Vagina (tissue), 2 donors: ENCODE results near the gene MTM1. TPM values are rescaled to one million over a fixed set of nuclear protein-coding genes. Genes with fewer than 3 reads are reported as not detected.

Experiments
- DNase-seq, 2 donors: peaks; one replicate each; pipeline ENCODE4 v3.0.0-alpha.2; 2017; ENCODE audit errors: extremely low spot score in 2 of 2
- H3K27ac ChIP-seq: fragments of 200-600 bp; sonication (generic); one replicate; pipeline ENCODE4 v1.5.1; 2019
- H3K27me3 ChIP-seq: fragments of 200-600 bp; sonication (generic); one replicate; pipeline ENCODE4 v1.5.1; 2019
- H3K36me3 ChIP-seq, 2 donors: fragments of 200-600 bp; sonication (generic); one replicate each; pipeline ENCODE4 v1.5.1; 2017 to 2019
- H3K4me1 ChIP-seq: fragments of 200-600 bp; sonication (generic); one replicate; pipeline ENCODE4 v1.5.1; 2019
- H3K4me3 ChIP-seq, 2 donors: fragments of 200-600 bp; sonication (generic); 1 replicate in 1 of 2; 2 replicates in 1 of 2; pipeline ENCODE4 v1.5.1; 2016 to 2019
- H3K9me3 ChIP-seq: fragments of 200-600 bp; sonication (generic); one replicate; pipeline ENCODE4 v1.5.1; 2019
- POLR2A ChIP-seq, 2 donors: fragments of 450-650 bp; IDR thresholded peaks; one replicate each; pipeline ENCODE4 v1.6.1; 2017; ENCODE audit warnings: antibody characterized with exemption in 2 of 2, mild to moderate bottlenecking in 2 of 2, moderate library complexity in 2 of 2
- POLR2AphosphoS5 ChIP-seq, 2 donors: sonication (generic); formaldehyde crosslinking; IDR thresholded peaks; one replicate each; pipeline ENCODE4 v1.9.0; 2017; ENCODE audit warnings: antibody characterized with exemption in 2 of 2, mild to moderate bottlenecking in 2 of 2, low read depth in 1 of 2; ENCODE audit not compliant: insufficient read depth in 1 of 2
- intact Hi-C: fragments of 100-400 bp; cut with DNase I; formaldehyde crosslinking; loops from one replicate; pipeline ENCODE4 v1.15.1; 2023
- total RNA-seq: library from RNA; depleted of rRNA; stranded (reverse); fragments of >200 nt; gene quantifications from one replicate; pipeline ENCODE4 v1.2.3, GENCODE V29; 2016
- TF ChIP-seq, protein P1 (sequence below), 3 experiments: fragments of 450-650 bp in 2 of 3; fragments of 200-600 bp in 1 of 3; sonication (generic) in 1 of 3; IDR thresholded peaks; one replicate each; pipeline ENCODE4 v1.5.1; 2017 to 2019; ENCODE audit warnings: antibody characterized with exemption in 3 of 3, mild to moderate bottlenecking in 2 of 3, moderate library complexity in 2 of 3

The MTM1 gene
- 13.3 TPM for total RNA-seq

DNA sequence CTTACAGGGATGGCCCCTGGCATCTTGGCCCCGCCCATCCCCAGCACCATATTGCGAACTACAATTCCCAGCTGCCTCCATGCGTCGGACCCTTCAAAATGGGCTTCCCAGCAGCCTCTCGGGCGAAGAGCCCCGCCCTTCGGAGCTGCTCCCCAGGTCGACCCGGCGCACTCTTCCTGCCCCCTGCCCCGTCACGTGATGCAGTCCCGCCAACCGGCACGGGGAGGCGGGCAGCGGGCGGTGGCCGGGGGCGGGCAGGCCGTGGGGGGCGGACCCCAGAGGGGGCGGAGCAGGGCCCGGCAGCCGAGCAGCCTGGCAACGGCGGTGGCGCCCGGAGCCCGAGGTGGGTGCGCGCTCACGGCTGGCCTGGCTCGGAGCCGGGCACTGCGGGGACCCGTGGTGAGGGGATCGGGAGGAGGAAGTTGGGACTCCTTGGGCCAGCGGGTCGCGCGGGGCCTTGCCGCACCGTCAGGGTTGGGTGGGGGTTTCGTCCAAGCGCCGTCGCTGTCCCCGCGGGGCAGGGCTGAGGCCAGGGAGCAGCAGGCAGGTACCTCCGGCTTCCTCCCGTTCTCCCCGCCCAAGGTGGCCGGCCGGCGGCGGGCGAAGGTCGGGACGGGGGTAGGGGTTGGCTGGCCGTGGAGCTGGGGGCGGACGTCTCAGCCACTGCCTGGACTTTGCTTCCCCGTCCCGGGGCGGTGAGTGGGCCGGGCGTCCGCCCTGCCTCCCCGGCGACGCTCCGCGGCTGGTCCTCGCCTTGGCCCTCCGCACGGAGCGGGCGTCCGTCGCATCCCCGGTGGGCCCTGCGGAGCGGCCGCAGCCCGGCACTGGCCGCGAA is at the start of gene MTM1:
TSS of gene MTM1 (plus strand) at position 302 of the 835 bp plus-strand sequence. CDS start 23,994 bp downstream, outside the sequence.
- H3K36me3 ChIP-seq = no peaks in the 10 kb centered on the region
- TF ChIP-seq POLR2A (IDR thresholded peaks at IDR 0.05) = peak in 1 of 2 donors; percentile 24
- TF ChIP-seq, protein P1, sequence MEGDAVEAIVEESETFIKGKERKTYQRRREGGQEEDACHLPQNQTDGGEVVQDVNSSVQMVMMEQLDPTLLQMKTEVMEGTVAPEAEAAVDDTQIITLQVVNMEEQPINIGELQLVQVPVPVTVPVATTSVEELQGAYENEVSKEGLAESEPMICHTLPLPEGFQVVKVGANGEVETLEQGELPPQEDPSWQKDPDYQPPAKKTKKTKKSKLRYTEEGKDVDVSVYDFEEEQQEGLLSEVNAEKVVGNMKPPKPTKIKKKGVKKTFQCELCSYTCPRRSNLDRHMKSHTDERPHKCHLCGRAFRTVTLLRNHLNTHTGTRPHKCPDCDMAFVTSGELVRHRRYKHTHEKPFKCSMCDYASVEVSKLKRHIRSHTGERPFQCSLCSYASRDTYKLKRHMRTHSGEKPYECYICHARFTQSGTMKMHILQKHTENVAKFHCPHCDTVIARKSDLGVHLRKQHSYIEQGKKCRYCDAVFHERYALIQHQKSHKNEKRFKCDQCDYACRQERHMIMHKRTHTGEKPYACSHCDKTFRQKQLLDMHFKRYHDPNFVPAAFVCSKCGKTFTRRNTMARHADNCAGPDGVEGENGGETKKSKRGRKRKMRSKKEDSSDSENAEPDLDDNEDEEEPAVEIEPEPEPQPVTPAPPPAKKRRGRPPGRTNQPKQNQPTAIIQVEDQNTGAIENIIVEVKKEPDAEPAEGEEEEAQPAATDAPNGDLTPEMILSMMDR (IDR thresholded peaks at IDR 0.05) = no peak
- peak; percentile 19 to 63 for TF ChIP-seq POLR2AphosphoS5 (IDR thresholded peaks at IDR 0.05; ENCODE audit: insufficient read depth in 1 of 2, low read depth in 1 of 2)
- peak in 1 of 2 donors; percentile 94 for DNase-seq
- peak within 1 kb of the TSS; percentile 76 for H3K27ac ChIP-seq
- no peaks in the 10 kb centered on the region for H3K9me3 ChIP-seq
- H3K4me3 ChIP-seq = peak within 1 kb of the TSS; percentile 68 to 76
- no peaks in the 10 kb centered on the region for H3K27me3 ChIP-seq
- intact Hi-C loops = no loop called here
- H3K4me1 ChIP-seq = peaks cover 29% of the 10 kb centered on the region

DNA sequence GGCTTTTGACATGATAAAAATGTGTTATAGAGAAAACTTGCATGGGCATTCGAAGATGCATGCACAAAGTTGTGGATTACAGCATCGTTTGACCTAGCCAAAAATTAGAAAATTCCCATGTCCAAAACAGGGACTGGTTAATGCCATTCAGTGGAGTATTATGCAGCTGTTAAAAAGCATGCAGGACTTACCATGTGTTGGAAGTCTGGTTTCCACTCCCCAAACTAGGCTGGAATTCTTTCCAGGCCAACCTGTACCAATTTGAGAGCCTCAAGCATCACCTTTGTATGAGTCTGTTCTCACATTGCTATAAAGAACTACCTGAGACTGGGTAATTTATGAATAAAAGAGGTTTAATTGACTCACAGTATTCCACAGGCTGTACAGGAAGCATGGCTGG is 45.9 kb upstream of the MTM1 start:
- no peak overlapping the region for H3K27ac ChIP-seq
- H3K4me3 ChIP-seq = no peak overlapping the region
- TF ChIP-seq, protein P1 (IDR thresholded peaks at IDR 0.05) = no peak
- TF ChIP-seq POLR2A (IDR thresholded peaks at IDR 0.05) (no peak), POLR2AphosphoS5 (IDR thresholded peaks at IDR 0.05; ENCODE audit: insufficient read depth in 1 of 2, low read depth in 1 of 2) (no peak)
- H3K4me1 ChIP-seq = no peaks in the 10 kb centered on the region
- no peak for DNase-seq
- H3K27me3 ChIP-seq = no peaks in the 10 kb centered on the region
- H3K36me3 ChIP-seq = no peaks in the 10 kb centered on the region
- intact Hi-C loops = no loop called here
- no peaks in the 10 kb centered on the region for H3K9me3 ChIP-seq

DNA sequence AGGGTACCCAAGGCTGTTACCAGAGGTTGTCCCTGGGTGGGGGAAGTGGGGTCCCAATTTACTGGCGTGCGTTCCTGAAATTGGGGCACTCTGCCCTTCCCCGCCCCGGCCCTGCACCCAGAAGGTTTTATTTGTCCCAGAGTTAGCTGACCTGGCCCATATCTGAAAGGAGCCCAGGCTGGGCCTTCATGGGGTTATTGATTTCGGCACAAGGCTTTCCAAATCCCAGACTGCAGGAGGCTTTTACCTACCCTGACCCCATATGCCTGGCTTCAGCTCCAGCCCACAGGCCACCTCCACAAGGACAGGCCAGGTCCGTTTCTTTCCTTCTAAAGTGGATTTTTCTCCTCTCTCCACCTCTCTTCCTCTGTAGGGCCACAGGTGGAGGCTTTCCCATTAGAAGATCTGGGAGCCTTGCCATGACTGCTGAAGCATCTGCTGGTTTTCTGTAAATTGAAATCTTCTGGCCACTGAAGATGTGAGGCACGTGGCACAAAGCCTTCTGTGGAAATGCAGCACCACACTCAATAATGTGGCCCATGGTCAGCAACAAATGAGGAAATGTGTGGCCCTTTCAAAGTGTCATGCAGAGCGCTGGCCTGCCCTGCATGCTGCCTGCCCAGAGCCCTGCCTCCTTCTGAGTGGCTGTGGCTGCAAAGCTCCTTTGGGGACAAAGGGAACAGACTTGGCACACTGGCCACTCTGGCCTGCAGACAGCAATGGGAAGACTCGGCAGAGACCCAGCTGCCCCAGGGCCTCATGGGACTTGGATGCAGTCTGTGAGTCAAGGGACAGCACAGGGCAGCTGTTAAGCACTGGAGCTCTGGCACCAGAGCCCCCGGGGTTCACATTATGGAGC is 43.1 kb upstream of the MTM1 start:
- H3K27me3 ChIP-seq = no peaks in the 10 kb centered on the region
- DNase-seq = no peak
- intact Hi-C loops = no loop called here
- H3K4me1 ChIP-seq = no peaks in the 10 kb centered on the region
- H3K4me3 ChIP-seq = no peak overlapping the region
- H3K36me3 ChIP-seq = no peaks in the 10 kb centered on the region
- H3K9me3 ChIP-seq = no peaks in the 10 kb centered on the region
- TF ChIP-seq, protein P1 (IDR thresholded peaks at IDR 0.05) = no peak
- TF ChIP-seq POLR2AphosphoS5 (IDR thresholded peaks at IDR 0.05; ENCODE audit: insufficient read depth in 1 of 2, low read depth in 1 of 2) = no peak
- no peak for TF ChIP-seq POLR2A (IDR thresholded peaks at IDR 0.05)
- no peak overlapping the region for H3K27ac ChIP-seq

DNA sequence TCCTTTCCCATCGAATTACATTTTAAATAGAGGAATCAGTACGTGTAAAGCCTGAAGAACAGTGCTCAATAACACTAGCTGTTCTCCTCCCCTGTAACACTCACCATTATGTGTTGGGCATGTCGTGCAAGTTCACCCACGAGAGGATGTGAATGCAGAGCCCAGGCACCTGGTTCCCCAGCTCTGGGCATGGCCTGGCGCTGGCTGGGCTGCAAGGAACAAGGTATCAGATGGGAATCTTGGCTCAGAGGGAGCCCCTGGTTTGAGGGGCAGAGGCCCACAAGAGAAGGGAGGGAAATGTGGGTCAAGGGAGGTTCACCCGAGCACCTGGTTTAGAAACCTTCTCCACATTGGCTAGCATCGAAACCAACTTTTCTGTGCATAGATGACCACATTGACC is 41.7 kb upstream of the MTM1 start:
- no peak for TF ChIP-seq POLR2AphosphoS5 (IDR thresholded peaks at IDR 0.05; ENCODE audit: insufficient read depth in 1 of 2, low read depth in 1 of 2)
- no peak for TF ChIP-seq POLR2A (IDR thresholded peaks at IDR 0.05)
- TF ChIP-seq, protein P1 (IDR thresholded peaks at IDR 0.05) = no peak
- no peak overlapping the region for H3K4me3 ChIP-seq
- intact Hi-C loops = no loop called here

More for the DNA sequence above, 41.7 kb upstream of the MTM1 start:
- DNase-seq = no peak
- Histone ChIP-seq H3K9me3 (no peaks in the 10 kb centered on the region), H3K4me1 (no peaks in the 10 kb centered on the region), H3K27ac (no peak overlapping the region), H3K27me3 (no peaks in the 10 kb centered on the region), H3K36me3 (no peaks in the 10 kb centered on the region)
